Stimulated activated CD4-positive, alpha-beta T cell treated with anti-CD3 and anti-CD28 coated beads, Interleukin-12 subunit alpha, Interleukin-12 subunit beta, amount 100 ng/mL, for 4 hours (primary cell): ENCODE results near the gene PHLDA1.
"Not testable (repeated sequence)": the region's sequence is repeated elsewhere in the genome, so short reads cannot be mapped to it uniquely, and the experiment has no call there.

ENCODE experiments used
- DNase-seq: peaks from one replicate; pipeline ENCODE4 v3.0.0-alpha.2; 2020

Gene PHLDA1

GRCh38 chr12:75984577-75985182 lies 46.9 kb downstream of the PHLDA1 start:
- DNase-seq = no peak

GRCh38 chr12:75983851-75984250 lies 47.7 kb downstream of the PHLDA1 start:
- not testable (repeated sequence) for DNase-seq

- DNase-seq = no peak
Measured at GRCh38 chr12:75982979-75983660, 48.5 kb downstream of the PHLDA1 start.

GRCh38 chr12:75982169-75982564 lies 49.4 kb downstream of the PHLDA1 start:
- no peak for DNase-seq

GRCh38 chr12:75981247-75982168 lies 50.1 kb downstream of the PHLDA1 start:
- DNase-seq = no peak

- no peak for DNase-seq
Measured at GRCh38 chr12:75979181-75979580, 52.4 kb downstream of the PHLDA1 start.

GRCh38 chr12:75978677-75979076 lies 52.9 kb downstream of the PHLDA1 start:
- no peak for DNase-seq

GRCh38 chr12:75977952-75978671 lies 53.5 kb downstream of the PHLDA1 start:
- DNase-seq = peak; percentile 54

- DNase-seq = no peak
Measured at GRCh38 chr12:75977590-75977951, 54.0 kb downstream of the PHLDA1 start.

- no peak for DNase-seq
Measured at GRCh38 chr12:75976913-75977312, 54.7 kb downstream of the PHLDA1 start.

GRCh38 chr12:75976113-75976512 lies 55.5 kb downstream of the PHLDA1 start:
- no peak for DNase-seq

- no peak for DNase-seq
Measured at GRCh38 chr12:75975702-75976101, 55.9 kb downstream of the PHLDA1 start.
